ENCODE results near the gene CAMK2D. TPM values are rescaled to one million over a fixed set of nuclear protein-coding genes. Genes with fewer than 3 reads are reported as not detected.

Gene CAMK2D
- total RNA-seq, 1 experiment from 2014 or later: 9.0 TPM

DNA sequence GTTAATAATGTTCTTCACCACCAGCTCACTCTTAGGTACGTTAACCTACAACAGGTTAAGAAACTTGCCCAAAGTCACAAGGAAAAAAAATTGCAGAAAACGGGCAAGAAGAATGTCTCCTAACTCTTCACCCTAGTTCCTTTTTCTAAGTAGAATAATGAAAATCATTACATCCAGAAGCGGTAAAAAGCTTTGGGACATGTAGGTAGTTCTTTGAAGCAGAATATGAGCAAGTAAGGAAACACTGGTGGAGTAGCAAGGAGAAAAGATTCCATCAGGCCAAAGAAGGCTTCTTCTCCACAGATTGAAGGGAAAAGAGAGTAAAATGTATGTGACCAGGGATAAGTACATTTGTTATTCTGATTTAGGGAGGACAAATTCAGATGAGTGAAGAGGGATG is 4.1 kb downstream of the CAMK2D start:
- no peak overlapping the region for H2BK120ac ChIP-seq (ENCODE audit: low read depth, low read length, poor library complexity, severe bottlenecking)
- WGBS (ENCODE audit: extremely low coverage, insufficient read length, low lambda C conversion rate): no CpG with 5 or more reads among the region's 3 CpGs
- no peak overlapping the region for H3K9ac ChIP-seq (ENCODE audit: extremely low read depth, insufficient read length, low read length)
- no peak overlapping the region for H4K5ac ChIP-seq (ENCODE audit: insufficient read length, low read depth, low read length)
- no peaks in the 10 kb centered on the region for H3K79me1 ChIP-seq (ENCODE audit: insufficient read depth, low read depth, low read length, poor library complexity, severe bottlenecking)
- Mint-ChIP-seq H3K27ac (no peak overlapping the region; a peak in 1 of 7 replicates), H3K27me3 (ENCODE audit: low read depth) (peaks cover 15% of the 10 kb centered on the region), H3K4me3 (no peak overlapping the region), H3K4me1 (peaks cover 30 to 31% of the 10 kb centered on the region in 2 experiments), H3K9me3 (no peaks in the 10 kb centered on the region; a peak in 2 of 5 replicates), H3K36me3 (ENCODE audit: insufficient read depth in 1 of 3, low read depth in 3 of 3) (no peaks in the 10 kb centered on the region)
- TF ChIP-seq, protein P1, sequence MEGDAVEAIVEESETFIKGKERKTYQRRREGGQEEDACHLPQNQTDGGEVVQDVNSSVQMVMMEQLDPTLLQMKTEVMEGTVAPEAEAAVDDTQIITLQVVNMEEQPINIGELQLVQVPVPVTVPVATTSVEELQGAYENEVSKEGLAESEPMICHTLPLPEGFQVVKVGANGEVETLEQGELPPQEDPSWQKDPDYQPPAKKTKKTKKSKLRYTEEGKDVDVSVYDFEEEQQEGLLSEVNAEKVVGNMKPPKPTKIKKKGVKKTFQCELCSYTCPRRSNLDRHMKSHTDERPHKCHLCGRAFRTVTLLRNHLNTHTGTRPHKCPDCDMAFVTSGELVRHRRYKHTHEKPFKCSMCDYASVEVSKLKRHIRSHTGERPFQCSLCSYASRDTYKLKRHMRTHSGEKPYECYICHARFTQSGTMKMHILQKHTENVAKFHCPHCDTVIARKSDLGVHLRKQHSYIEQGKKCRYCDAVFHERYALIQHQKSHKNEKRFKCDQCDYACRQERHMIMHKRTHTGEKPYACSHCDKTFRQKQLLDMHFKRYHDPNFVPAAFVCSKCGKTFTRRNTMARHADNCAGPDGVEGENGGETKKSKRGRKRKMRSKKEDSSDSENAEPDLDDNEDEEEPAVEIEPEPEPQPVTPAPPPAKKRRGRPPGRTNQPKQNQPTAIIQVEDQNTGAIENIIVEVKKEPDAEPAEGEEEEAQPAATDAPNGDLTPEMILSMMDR (conservative IDR thresholded peaks at IDR 0.05): no peak
- no peak overlapping the region for H3K14ac ChIP-seq (ENCODE audit: insufficient read depth, low read length)
- H2BK12ac ChIP-seq (ENCODE audit: insufficient read length, low read depth, low read length): no peak overlapping the region
- H4K20me1 ChIP-seq (ENCODE audit: control insufficient read depth, insufficient read depth, insufficient read length): no peaks in the 10 kb centered on the region
- H3K79me2 ChIP-seq (ENCODE audit: insufficient read depth, low read length): no peaks in the 10 kb centered on the region
- H3K27ac ChIP-seq (ENCODE audit: insufficient read length, low read depth, low read length): no peak overlapping the region
- H3T11ph ChIP-seq (ENCODE audit: low read length): no peak overlapping the region
- H3K23ac ChIP-seq (ENCODE audit: insufficient read length, low read depth, low read length): no peak overlapping the region
- H3K4ac ChIP-seq (ENCODE audit: low read depth, low read length): no peak overlapping the region
- no peak overlapping the region for H2BK15ac ChIP-seq (ENCODE audit: low read depth, low read length)
- H3K23me2 ChIP-seq (ENCODE audit: insufficient read length, low read depth, low read length, poor library complexity, severe bottlenecking): peaks cover 22% of the 10 kb centered on the region
- no peak overlapping the region for H2AFZ ChIP-seq (ENCODE audit: low read length)
- no peak overlapping the region for H2AK5ac ChIP-seq (ENCODE audit: insufficient read length, low read length)
- H3K56ac ChIP-seq (ENCODE audit: insufficient read length, low read depth, low read length): no peak overlapping the region
- no peak overlapping the region for H4K8ac ChIP-seq (replicated peaks; ENCODE audit: insufficient read length, low read depth, low read length)
- no peak overlapping the region for H4K91ac ChIP-seq (ENCODE audit: insufficient read length, low read depth, low read length)
- no peak for DNase-seq
- H3K9me3 ChIP-seq (ENCODE audit: control insufficient read depth, low read depth, low read length): no peaks in the 10 kb centered on the region
- H2BK5ac ChIP-seq (ENCODE audit: insufficient read length, low read length): no peak overlapping the region
- no peak overlapping the region for H2BK20ac ChIP-seq (ENCODE audit: low read depth, low read length, poor library complexity, severe bottlenecking)
- peaks cover 8% of the 10 kb centered on the region; the same call in 1 of the 2 replicates for H3K27me3 ChIP-seq (ENCODE audit: insufficient read depth, low read length)
- no peak overlapping the region for H3K18ac ChIP-seq (ENCODE audit: insufficient read length, low read depth, low read length)
- no peaks in the 10 kb centered on the region for H3K4me1 ChIP-seq (ENCODE audit: insufficient read depth, low read length)
- no peak overlapping the region for H3K4me2 ChIP-seq (ENCODE audit: insufficient read depth, insufficient read length, low read length)
